Right lung (tissue), 5 donors: ENCODE results near the gene NSMCE1. TPM values are rescaled to one million over a fixed set of nuclear protein-coding genes. Genes with fewer than 3 reads are reported as not detected.
"Not testable (repeated sequence)": the region's sequence is repeated elsewhere in the genome, so short reads cannot be mapped to it uniquely, and the experiment has no call there.

Experiments
- DNase-seq, 2 donors: peaks; one replicate each; pipeline ENCODE4 v3.0.0-alpha.2; 2013
- polyA plus RNA-seq, 5 donors: library from polyadenylated mRNA; unstranded; fragments of 120-200 nt; gene quantifications; one replicate each; pipeline versions ENCODE4 v1.2.1 to v1.2.3, GENCODE V29; 2013; ENCODE audit warnings: inconsistent platforms in 1 of 5, low replicate concordance in 1 of 5; ENCODE audit not compliant: insufficient read length in 5 of 5, insufficient read depth in 1 of 5

NSMCE1 gene
- polyA plus RNA-seq, 5 donors, result 64.5 to 69.8 (median 67.3) TPM

DNA sequence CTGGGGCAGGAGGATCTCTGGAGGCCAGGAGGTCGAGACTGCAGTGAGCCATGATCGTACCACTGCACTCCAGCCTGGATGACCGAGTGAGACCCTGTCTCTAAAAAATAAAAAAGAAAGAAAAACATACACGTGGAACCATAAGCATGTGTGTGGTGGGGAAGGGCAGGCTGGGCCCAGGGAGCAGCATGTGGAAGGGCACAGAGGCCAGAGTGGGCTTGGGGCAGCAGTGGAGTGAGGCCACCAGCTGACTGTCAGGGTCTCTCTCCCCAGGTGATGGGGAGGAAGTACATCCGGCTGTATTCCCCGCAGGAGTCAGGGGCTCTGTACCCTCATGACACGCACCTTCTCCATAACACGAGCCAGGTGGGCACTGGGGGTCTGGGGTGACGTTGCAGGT is 48.5 kb downstream of the NSMCE1 start:
- DNase-seq, result no peak

DNA sequence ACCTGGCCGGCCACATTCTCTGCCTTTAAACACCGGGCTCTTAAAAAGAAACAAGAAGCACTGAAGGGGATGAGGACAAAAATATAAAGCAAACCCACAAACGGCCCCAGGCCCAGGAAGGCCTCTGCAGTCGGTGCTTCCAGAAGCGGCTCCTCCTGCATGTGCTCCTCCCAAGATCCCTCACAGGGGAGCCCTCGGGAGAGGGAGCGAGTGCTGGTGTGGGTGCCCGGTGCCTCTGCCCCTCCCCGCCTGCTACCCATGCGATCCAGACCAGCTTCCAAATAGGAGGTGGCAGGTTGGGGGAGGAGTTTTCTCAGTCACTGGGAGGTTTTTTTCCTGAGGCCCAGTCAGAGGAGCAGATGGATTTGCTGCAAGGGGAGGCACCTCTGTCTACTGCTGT is 49.4 kb downstream of the NSMCE1 start:
- DNase-seq, result no peak

DNA sequence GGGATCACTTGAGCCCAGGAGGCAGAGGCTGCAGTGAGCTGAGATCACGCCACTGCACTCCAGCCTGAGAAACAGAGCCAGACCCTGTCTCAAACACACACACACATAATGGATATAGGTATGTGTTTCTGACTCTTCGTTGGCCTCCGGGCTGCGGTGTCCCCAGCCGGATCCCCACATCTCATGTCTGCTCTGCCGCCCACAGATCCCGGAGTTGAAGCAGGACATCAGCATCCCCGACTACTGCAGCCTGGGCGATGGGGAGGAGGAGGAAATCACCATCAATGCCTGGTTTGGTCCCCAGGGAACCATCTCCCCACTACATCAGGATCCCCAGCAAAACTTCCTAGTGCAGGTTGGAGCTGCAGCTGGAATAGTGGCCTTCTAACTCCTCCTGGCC is 49.8 kb downstream of the NSMCE1 start:
- DNase-seq, result no peak

DNA sequence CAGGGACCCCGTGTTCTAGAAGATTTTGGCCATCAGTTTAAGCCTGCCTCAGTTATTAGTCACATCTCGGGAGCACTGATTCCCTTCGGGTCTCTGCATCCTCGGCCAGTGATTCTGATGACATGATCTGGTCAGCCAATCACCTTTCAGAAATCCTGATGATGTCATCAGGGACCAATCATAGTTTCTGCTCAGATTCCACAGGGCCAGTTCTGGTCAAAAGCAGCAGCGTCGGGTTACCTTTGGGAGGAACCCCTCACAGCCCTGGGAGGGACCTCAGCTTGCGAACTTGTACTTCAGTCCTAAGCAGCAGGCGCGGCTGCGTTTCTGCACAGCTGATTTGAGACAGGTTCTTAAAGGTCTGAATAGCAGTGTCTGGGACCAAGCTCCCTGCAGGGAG is 51.3 kb downstream of the NSMCE1 start:
- no peak for DNase-seq

DNA sequence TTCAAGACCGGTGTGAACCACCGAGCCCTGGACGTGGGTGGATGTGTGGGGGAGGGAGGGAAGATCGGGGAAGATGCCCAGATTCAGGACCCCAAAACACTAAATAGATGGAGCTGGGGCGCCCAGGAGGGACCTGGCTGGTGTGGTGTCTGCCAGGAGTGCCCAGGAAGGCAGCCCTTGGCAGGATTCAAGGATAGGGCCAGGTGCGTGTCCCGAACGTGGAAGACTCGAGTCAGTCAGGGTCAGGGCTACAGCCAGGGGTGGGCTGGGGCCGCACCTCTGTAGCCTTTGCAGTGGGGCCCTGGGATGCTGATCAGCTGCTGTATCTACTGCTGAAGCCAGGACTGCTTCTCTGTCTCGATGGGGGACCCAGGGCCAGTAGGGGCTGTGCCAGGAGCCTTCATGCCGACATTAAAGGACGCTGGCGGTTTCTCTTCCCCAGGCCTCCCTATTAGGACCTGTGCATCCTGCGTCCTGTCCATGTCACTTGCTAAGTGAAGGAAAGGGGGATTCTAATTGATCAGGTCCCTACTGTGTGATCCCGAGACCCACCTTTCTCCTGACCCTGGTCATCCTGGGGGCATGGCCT is 52.2 kb downstream of the NSMCE1 start:
- no peak for DNase-seq

DNA sequence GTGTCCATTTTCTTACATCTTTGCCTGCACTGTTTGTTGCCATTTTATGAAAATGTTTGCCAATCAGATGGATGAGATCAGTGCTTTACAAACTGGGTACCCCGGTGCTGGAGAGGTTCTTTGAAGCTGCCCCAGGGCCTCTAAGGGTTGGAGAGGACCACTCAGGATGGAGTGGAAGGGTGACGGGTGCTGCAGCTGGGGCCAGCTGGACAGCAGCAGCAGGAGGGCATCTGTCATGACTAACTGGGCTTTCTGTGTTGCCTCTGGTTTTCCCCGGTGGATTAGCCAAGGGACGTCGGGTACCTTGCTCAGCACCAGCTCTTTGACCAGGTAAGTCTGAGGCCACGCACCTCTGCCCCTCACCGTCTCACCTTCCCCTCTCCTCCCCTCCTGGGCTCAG is 52.9 kb downstream of the NSMCE1 start:
- DNase-seq, result no peak

DNA sequence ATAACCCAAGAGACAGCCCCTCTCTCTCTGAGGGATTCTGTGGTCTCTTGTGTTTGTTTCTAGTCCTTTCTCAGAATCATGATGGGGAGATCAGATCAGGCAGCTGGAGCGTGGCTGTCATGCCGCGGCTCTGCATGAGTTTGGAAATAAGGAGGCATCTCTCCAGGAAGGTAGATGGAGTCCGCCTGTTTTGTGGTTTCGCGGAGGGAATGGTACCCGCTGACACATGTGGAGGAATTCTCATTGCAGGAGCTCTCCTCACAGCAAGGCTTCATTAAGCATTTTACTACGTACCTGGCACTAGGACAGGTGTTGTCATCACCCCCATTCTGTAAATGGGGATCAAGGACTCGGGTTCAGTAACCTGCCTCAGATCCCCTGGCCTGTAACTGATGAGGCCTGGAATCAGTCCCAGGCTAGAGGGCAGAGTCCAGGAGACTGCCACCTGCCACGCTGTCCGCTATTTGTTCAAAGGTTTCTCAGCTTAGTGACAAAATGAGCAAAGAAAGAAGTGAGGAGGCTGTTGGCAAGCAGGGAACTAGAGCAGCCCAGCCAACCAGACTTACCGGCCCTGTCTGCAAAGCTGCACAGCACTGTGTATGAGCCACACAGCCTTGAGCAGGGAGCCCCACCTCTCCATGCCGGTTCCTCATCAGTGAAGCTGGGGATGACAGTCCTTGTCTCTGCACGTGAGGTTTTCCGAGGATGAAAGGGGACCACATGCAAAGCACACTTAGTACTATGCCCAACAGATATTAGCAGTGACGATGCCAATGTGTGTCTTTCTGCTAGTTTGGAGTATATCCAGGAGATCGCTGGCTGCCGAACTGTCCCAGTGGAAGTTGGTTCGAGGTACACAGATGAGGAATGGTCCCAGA is 54.2 kb downstream of the NSMCE1 start:
- no peak for DNase-seq

DNA sequence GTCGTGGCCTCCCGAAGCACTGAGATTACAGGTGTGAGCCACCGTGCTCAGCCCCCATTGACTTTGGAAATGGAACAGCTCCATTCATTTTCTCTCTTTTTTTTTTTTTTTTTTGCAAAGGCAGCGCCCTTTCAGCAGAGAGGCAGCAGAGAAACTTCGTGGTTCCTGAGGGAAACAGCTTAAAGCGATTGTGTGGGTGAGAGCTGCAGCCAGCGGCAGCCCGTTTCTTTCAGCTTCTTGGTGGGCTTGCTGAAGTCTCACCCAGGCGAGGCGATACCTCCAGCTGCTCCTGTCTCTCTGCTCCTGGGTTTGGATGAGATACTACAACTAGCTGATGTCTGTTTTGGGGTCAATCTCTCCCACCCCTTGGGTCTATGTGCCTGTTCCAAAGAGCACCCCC is 57.5 kb downstream of the NSMCE1 start:
- no peak for DNase-seq

DNA sequence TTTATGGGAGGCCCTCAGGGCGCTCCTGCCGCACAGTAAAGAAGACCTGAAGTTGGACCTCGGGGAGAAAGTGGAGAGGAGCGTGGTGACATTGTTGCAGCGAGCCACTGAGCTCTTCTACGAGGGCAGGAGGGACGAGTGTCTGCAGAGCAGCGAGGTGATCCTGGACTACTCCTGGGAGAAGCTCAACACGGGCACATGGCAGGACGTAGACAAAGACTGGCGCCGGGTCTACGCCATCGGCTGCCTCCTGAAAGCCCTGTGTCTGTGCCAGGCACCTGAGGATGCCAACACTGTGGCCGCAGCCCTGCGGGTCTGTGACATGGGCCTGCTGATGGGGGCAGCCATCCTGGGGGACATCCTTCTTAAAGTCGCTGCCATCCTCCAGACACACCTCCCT is 58.4 kb downstream of the NSMCE1 start:
- no peak for DNase-seq

DNA sequence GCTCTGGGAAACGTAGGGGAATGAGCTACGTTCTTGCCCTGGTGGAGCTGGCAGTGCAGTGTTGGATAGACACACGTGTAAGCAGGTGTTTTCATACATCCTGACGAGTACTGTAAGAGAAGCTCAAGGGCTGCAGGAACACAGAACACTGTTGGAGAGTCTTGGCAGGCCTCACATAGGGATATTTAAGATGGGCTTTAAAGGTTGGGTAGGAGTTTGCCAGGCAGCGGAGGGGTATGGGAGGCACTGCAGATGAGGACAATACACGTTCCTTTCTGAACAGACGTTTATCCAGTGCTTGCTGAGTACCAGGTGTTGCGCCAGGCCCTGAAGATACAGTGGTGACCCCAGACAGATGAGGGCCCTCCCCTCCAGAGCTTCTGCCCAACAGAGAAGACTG is 59.0 kb downstream of the NSMCE1 start:
- DNase-seq, result no peak

DNA sequence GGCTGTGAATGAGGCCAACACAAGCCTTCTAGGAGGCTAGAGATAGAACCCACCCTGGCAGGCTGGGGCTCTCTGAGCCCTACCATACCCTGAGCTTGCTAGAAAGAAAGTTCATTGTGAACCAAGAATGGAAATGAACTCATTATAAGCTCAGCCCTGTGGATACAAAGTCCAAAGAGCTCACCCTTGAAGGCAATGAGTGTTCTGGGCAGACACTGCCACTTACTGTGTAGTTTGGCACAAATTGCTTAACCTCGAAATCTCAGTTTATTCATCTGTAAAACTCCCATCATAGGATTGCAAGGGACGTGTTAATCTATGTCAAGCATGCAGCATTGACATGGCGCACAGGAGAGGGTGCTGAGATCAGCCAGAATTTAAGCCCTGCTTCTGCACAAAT is 59.8 kb downstream of the NSMCE1 start:
- DNase-seq, result no peak

DNA sequence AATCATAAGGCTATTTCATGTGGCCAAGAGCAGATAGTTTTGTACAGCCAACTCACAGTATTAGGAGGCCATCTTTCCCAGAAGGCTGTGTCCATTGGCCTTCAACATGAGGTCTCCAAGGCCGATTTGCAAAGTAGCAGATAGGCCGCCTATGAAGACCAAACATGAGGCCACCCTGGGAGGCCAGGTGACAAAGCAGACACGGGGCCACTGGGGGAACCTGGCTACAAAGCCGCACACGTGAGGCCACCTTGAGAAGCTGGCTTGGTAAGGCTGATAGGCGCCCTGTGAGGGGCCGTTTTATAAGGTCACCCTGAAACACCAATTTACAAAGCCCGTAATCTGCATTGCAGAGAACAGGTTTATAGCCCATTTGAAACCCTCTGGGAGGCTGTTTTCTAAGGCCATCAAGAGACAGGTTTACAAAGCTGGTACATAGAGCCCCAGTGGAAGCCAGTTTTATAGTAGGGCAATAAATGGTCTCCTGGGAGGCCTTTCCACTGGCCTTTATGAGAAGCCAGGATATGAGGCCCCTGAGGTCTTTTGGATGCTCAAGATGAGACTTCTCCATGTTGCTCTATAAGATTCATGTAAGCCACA is 60.4 kb downstream of the NSMCE1 start:
- no peak for DNase-seq

DNA sequence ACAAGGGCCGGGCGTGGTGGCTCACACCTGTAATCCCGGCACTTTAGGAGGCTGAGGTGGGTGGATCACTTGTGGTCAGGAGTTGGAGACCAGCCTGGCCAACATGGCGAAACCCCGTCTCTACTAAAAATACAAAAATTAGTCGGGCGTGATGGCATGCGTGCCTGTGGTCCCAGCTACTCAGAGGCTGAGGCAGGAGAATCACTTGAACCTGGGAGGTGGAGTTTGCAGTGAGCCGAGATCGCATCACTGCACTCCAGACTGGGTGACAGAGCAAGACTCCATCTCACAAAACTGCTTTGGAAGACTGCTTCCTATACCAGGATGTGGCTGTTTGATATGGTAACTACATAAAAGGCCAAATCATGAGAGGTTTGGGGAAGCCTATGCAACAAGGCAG is 61.5 kb downstream of the NSMCE1 start:
- not testable (repeated sequence) for DNase-seq

DNA sequence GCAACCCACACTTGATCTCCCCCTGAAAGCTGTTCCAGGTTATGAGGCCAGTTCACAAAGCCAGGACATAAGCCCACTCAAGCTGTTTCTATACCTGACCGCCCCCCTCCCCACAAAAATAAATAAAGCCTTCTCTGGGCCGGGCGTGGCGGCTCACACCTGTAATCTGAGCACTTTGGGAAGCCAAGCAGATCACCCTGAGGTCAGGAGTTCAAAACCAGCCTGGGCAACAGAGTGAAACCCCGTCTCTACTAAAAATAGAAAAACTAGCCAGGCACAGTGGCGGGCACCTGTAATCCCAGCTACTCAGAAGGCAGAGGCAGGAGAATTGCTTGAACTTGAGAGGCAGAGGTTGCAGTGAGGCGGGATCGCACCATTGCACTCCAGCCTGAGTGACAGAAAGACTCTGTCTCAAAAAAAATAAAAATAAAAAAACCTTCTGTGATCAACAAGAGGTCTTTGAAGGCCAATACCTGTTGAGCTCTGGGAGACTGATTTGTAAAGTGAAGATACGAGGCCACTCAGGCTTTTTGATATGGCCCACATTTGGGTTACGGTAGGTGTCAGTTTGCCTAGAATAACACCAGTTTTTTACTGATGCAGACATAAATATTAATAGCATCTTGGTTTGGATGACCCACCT is 63.0 kb downstream of the NSMCE1 start:
- no peak for DNase-seq

DNA sequence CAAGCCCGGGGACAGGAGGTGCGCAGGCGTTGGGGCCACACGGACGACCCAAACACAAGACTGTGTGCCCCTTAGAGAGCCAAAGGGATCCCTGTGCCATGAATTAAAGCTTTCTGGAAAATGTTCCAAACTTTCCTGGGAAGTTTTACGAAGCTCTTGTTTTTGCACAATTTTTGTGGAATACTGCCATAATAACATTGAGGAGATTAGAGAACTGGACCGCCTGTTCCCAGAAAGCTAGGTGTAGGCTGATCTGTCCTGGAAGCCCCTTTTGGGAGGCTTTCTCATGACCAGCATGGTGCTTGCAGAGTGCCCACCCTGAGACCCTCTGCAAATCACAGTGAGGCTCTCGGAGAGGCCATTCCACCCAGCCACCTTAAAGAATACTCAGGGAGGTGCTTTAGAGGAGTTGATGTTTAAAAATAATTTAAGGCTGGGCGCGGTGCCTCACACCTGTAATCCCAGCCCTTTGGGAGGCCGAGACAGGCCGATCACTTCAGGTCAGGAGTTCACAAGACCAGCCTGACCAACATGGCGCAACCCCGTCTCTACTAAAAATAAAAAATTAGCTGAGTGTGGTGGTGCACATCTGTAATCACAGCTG is 64.2 kb downstream of the NSMCE1 start:
- DNase-seq, result no peak

DNA sequence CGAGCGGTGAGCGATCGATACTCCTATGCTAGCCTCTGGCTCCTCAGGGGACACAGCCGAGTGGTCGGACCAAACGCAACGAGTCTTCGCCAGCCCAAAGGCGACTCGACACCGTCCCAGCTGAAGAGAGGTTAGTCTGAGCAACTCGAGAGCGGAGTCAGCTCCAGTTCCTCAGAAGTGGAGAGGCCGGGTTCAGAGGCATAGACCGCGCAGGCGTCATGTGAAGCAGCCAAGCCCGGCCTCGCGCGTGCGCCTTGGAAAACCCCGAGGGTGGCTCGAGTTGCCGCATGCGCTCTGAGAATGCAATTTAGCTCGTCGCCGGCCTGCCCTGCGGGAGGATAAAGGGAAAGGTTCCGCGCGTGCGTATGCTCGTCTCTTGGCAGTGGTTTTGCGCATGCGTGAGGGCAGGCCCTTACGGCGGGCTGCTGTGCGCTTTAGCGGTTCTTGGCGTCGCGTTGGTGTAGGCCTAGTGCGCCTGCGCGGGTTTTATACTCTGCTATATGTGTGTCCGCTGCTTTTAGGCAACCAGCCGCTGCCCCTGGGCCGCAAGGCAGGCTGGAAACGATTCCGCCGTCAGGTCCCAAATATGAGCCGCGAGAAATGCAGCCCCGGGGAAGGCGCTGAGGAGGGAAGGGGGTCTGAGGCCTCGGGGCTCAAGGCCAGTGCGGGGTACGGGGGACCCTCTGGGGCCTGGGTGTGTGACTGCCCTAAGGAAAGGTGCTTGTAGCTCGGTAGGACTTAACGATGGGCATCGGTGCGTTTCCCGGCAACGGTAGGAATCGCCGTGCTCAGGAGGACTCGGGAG is 64.9 kb downstream of the NSMCE1 start, which contains the start of gene KDM8:
Gene KDM8 (plus strand): TSS at position 20 of the 805 bp plus-strand sequence. CDS start 6,598 bp downstream, outside the sequence.
- DNase-seq, result peak; percentile 100

DNA sequence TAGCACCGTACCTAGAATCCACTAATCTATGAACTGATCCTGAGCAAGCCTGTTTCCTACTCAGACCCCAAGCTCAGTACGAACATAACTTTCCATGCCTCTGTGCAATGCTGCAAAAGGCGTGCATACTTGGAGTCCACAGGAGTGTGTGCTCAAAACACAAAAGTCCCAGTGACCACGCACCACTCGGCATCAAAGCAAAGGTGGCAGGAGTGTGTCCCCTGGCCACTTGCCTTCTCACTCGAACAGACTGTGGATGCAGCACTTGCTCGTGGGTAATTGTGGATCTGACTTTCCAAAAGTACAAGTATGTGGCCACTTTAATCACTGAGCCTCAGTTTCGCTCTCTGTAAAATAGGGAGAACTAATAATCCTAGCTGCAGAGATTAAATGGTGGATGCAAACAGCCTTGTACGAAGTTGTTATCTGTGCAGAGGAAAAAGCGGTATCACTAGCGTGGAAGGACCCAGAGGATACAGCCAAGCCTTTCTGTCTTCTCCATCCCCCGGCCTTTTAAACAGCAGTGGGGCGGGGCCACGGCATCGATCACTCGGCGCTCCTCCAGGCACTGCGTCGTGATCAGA is 65.6 kb downstream of the NSMCE1 start:
- no peak for DNase-seq

DNA sequence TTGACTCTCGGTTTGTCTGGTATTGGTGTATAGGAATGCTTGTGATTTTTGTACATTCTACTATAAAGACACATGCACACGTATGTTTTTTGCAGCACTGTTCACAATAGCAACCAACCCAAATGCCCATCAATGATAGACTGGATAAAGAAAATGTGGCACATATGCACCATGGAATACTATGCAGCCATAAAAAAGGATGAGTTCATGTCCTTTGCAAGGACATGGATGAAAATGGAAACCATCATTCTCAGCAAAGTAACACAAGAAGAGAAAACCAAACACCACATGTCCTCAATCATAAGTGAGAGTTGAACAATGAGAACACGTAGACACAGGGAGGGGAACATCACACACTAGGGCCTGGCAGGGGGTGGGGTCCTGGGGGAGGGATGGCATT is 67.7 kb downstream of the NSMCE1 start:
- not testable (repeated sequence) for DNase-seq

DNA sequence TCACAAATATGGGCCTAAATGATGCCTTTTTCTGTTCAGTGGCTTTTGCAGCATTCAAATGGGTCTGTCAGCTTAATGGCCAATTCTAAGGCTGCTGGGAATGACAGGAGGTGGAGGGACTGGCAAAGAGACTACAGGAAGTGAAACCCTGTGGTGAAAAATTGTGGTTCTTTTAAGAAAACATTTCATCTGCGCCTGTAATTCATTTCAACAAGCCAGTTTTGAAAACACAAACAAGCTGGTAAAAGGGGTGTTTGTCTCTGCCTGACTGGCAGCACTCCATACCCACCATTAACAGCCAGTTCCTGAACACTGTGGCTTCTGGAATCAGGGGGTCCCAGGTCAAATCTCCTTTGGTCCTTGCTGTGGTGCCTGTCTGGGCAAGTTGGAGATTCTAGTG is 68.8 kb downstream of the NSMCE1 start:
- no peak for DNase-seq

DNA sequence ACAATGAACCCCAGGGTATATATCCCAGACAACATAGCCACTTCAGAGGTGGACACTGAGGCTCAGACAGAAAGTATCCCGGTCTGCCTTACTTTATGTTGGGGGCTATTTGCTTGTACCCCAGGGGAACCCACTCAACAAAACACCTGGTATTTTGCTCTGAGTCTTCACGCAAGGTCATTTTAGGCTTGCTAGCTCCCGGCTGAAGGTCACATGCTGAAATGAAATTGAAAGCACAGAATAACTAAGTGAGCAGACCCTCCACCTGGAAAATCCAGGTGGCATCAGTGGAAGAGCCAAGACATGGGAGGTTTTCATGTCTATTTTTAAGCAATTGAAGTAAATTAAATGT is 69.4 kb downstream of the NSMCE1 start:
- no peak for DNase-seq
